ENCODE measurements around the gene MAP2K1. TPM values are rescaled to one million over a fixed set of nuclear protein-coding genes. Genes with fewer than 3 reads are reported as not detected.

Gene MAP2K1
- total and polyA plus RNA-seq, 9 of the 15 experiments (the other 6 are each of a cell fraction or from before 2014, with no cell fraction given) = 7.5 to 58.3 (median 30.0) TPM

DNA sequence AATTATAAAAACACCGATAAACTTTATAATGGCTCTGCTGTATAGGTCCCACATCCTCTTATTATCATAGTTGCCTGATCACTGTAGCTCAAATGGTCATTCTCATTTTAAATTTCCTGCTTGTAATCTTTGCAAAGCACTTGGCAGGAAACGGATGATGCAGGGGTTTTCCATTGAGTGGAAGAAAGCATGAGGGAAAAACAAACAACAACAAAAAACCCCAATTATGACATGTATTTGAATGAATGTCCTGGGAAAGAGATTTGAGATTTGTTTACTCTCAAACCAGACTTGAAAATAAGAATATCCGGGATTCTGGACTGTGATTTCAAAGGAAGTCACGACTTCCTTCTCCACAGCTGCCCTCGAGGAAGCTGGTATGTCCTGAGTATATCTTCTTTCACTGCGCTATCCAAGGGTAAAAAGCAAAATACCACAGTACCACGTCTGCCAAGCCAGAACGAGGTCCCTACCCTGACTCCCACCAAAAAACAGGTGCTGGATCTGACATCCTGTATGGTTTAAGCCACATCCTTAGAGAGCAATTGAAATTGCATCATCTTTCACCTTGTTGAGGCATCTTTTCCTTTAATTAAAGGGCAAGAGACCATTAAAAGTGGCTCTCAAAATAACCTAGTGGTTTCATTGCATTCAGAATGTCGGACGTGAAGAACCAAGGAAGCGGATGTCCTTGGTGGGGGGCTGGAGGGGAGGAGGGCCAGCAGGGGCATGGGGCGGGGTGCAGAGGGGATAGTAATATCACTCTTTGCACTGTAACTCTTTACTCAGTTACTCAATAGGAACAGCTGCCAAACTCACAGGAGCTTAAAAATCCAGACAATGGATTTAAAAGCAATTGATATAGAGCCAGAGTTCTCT is 16.7 kb upstream of the MAP2K1 start (continued):
- TF ChIP-seq, protein P1, sequence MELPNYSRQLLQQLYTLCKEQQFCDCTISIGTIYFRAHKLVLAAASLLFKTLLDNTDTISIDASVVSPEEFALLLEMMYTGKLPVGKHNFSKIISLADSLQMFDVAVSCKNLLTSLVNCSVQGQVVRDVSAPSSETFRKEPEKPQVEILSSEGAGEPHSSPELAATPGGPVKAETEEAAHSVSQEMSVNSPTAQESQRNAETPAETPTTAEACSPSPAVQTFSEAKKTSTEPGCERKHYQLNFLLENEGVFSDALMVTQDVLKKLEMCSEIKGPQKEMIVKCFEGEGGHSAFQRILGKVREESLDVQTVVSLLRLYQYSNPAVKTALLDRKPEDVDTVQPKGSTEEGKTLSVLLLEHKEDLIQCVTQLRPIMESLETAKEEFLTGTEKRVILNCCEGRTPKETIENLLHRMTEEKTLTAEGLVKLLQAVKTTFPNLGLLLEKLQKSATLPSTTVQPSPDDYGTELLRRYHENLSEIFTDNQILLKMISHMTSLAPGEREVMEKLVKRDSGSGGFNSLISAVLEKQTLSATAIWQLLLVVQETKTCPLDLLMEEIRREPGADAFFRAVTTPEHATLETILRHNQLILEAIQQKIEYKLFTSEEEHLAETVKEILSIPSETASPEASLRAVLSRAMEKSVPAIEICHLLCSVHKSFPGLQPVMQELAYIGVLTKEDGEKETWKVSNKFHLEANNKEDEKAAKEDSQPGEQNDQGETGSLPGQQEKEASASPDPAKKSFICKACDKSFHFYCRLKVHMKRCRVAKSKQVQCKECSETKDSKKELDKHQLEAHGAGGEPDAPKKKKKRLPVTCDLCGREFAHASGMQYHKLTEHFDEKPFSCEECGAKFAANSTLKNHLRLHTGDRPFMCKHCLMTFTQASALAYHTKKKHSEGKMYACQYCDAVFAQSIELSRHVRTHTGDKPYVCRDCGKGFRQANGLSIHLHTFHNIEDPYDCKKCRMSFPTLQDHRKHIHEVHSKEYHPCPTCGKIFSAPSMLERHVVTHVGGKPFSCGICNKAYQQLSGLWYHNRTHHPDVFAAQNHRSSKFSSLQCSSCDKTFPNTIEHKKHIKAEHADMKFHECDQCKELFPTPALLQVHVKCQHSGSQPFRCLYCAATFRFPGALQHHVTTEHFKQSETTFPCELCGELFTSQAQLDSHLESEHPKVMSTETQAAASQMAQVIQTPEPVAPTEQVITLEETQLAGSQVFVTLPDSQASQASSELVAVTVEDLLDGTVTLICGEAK (IDR thresholded peaks at IDR 0.05) = 0 out of 2 replicates have a peak, but pooled peaks have one; percentile 17
- TF ChIP-seq, protein P1 (CRISPR knock-in tag; IDR thresholded peaks at IDR 0.05) = no peak
- TF ChIP-seq, protein P2, sequence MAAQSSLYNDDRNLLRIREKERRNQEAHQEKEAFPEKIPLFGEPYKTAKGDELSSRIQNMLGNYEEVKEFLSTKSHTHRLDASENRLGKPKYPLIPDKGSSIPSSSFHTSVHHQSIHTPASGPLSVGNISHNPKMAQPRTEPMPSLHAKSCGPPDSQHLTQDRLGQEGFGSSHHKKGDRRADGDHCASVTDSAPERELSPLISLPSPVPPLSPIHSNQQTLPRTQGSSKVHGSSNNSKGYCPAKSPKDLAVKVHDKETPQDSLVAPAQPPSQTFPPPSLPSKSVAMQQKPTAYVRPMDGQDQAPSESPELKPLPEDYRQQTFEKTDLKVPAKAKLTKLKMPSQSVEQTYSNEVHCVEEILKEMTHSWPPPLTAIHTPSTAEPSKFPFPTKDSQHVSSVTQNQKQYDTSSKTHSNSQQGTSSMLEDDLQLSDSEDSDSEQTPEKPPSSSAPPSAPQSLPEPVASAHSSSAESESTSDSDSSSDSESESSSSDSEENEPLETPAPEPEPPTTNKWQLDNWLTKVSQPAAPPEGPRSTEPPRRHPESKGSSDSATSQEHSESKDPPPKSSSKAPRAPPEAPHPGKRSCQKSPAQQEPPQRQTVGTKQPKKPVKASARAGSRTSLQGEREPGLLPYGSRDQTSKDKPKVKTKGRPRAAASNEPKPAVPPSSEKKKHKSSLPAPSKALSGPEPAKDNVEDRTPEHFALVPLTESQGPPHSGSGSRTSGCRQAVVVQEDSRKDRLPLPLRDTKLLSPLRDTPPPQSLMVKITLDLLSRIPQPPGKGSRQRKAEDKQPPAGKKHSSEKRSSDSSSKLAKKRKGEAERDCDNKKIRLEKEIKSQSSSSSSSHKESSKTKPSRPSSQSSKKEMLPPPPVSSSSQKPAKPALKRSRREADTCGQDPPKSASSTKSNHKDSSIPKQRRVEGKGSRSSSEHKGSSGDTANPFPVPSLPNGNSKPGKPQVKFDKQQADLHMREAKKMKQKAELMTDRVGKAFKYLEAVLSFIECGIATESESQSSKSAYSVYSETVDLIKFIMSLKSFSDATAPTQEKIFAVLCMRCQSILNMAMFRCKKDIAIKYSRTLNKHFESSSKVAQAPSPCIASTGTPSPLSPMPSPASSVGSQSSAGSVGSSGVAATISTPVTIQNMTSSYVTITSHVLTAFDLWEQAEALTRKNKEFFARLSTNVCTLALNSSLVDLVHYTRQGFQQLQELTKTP (IDR thresholded peaks at IDR 0.05; ENCODE audit: low read depth in 1 of 2, partially characterized antibody in 2 of 2) = no peak
- no peak for TF ChIP-seq SIX5 (IDR thresholded peaks at IDR 0.05; ENCODE audit: borderline replicate concordance in 1 of 2, insufficient read depth in 1 of 2, low read depth in 1 of 2, low read length in 2 of 2)
- no peak for TF ChIP-seq ZSCAN29 (IDR thresholded peaks at IDR 0.05)
- no peak for TF ChIP-seq ZNF146 (CRISPR knock-in tag; IDR thresholded peaks at IDR 0.05; ENCODE audit: unreplicated experiment)
- TF ChIP-seq, protein P3, sequence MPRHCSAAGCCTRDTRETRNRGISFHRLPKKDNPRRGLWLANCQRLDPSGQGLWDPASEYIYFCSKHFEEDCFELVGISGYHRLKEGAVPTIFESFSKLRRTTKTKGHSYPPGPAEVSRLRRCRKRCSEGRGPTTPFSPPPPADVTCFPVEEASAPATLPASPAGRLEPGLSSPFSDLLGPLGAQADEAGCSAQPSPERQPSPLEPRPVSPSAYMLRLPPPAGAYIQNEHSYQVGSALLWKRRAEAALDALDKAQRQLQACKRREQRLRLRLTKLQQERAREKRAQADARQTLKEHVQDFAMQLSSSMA (CRISPR knock-in tag; IDR thresholded peaks at IDR 0.05) = no peak
- TF ChIP-seq PRPF4 (IDR thresholded peaks at IDR 0.05; ENCODE audit: insufficient read depth, low read depth, low read length, poor library complexity, severe bottlenecking) = no peak
- no peak for TF ChIP-seq NELFE (IDR thresholded peaks at IDR 0.05; ENCODE audit: insufficient read depth, insufficient read length)
- no peak for TF ChIP-seq SRSF3 (IDR thresholded peaks at IDR 0.05; ENCODE audit: insufficient read depth, low read length)
- TF ChIP-seq SMAD1 (IDR thresholded peaks at IDR 0.05; ENCODE audit: low read depth, low read length, partially characterized antibody) = no peak
